ENCODE data around the gene RALGPS1.

DNA sequence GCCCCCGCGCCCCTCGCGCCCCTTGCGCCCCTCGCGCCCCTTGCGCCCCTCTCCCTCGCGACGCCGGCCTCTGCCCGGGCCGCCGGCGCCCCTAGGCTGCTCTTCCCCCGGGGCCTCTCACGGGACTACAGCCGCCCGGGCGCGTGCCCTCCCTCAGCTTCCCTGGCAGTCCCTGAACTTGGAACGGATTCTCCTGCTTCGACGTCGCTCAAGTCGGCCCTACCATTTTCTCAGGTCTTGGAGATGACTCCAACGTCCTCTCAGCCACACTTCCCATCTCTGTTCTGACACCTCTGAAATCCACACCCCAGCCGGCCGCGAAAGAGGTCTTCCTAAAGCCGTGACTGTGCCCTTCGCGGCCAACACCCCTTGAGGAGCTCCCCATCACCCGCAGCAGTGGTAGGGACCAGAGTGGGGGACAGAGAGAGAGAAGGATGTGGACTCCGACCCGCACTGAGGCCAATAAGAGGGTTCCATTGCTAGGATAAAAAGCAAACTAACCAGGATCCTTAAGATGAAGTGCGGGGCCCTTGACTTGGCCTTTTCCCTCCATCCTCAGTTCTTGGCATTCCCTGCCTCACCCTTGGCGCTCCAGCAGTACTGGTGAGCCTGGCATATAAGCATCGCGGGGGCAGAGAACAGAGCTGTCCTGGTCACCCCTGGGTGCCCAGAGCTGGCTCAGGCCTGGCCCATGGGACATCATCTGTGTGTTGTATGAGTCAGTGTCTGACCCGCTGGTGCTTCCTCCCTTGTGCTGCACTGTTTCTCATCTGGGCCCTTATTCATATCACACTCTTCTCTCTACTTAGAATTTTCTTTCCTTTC lies 311.4 kb downstream of the RALGPS1 start:
- TF ChIP-seq POLR2A (IDR thresholded peaks at IDR 0.05) (no peak), EP300 (IDR thresholded peaks at IDR 0.05) (no peak)
- TF ChIP-seq, protein P1, sequence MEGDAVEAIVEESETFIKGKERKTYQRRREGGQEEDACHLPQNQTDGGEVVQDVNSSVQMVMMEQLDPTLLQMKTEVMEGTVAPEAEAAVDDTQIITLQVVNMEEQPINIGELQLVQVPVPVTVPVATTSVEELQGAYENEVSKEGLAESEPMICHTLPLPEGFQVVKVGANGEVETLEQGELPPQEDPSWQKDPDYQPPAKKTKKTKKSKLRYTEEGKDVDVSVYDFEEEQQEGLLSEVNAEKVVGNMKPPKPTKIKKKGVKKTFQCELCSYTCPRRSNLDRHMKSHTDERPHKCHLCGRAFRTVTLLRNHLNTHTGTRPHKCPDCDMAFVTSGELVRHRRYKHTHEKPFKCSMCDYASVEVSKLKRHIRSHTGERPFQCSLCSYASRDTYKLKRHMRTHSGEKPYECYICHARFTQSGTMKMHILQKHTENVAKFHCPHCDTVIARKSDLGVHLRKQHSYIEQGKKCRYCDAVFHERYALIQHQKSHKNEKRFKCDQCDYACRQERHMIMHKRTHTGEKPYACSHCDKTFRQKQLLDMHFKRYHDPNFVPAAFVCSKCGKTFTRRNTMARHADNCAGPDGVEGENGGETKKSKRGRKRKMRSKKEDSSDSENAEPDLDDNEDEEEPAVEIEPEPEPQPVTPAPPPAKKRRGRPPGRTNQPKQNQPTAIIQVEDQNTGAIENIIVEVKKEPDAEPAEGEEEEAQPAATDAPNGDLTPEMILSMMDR (IDR thresholded peaks at IDR 0.05) = no peak

All from tibial nerve (tissue), 4 donors.